Activated CD4-positive, CD25-positive, alpha-beta regulatory T cell treated with anti-CD3 and anti-CD28 coated beads, Interleukin-2, amount 50 U/mL, for 72 hours (primary cell): ENCODE data around the gene SEMA3B.

Experiments
- DNase-seq: peaks from one replicate; pipeline ENCODE4 v3.0.0; 2021

The SEMA3B gene

DNA sequence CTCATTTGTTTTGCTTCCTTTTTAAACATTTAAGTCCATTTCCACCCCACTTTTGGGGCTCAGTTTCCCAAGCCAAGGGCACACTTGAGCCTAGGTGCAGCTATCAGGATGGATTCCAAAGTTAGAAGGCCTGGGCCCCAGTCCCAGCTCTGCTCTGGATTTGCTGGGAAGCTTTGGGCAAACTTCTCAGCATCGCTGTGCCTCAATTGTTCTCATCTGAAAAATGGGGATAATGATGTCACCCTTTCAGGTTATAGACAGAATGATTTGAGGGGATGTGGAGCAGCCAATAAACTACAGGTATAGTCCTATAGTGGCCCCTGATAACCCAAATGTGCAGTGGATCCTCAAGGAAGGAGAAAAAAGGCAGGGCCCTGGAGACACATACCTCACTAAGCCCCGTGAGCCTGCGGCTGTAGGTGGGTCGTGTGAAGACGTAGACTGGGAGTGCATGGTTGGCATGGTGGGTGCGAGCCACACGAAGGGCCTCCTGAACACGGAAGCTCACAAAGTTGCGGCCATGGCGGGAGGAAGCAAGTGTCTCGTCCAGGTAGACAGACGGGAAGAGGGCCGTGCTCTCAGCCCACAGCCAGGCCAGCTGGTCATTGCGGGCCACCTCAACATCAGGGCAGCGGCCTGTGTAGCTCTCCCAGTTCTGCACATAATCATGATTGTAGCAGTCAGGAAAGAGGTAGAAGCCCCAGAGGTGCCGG lies 50.4 kb downstream of the SEMA3B start:
- DNase-seq: no peak

- no peak for DNase-seq
Observed at GRCh38 chr3:50319894-50320625, 51.1 kb downstream of the SEMA3B start.

- no peak for DNase-seq
Observed at GRCh38 chr3:50320853-50321335, 51.9 kb downstream of the SEMA3B start.

DNA sequence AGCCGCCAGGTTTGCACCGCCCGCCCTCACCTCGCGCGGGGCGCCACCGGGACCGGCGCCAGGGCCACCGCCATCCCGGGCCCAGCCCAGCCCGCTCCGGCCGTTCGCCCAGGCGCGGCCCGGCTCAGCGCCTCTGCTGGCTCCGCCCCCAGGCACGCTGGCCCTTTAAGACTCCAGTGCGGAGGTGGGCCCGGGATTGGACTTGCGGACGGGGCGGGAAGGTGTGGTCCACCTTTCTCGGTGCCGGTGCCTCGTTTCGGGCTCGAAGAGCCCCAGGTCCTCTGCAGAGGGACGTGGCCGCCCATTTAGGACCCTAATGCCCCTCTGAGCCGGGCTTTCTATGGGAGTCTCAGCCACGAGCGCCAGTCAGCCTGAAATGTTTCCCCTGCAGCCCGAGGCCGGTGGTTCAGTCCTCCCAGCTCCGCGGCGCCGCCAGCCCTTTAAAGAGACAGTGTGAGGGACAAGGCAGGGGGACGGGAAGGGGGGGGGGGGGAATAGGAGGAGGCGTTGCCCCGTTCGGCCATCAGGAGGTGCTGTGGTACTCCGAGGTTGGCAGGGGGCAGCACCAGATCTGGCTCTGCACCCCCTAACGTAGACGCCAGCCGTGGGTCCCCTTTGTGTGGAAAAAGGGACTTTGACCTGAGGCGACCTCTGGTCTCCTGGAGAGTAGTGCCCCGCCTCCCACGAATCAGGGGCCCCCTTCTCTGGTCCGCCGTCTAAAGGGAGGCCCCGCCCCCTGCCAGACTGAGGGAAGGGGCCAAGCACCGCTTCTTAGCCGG lies 52.6 kb downstream of the SEMA3B start:
- peak; percentile 85 for DNase-seq

GRCh38 chr3:50322115-50322385 lies 53.1 kb downstream of the SEMA3B start:
- no peak for DNase-seq

GRCh38 chr3:50322386-50323091 lies 53.6 kb downstream of the SEMA3B start, which contains the start of gene HYAL2:
HYAL2 (minus strand) TSS chr3:50322745; CDS start chr3:50320489, 2,256 bp downstream.
- DNase-seq: no peak

DNA sequence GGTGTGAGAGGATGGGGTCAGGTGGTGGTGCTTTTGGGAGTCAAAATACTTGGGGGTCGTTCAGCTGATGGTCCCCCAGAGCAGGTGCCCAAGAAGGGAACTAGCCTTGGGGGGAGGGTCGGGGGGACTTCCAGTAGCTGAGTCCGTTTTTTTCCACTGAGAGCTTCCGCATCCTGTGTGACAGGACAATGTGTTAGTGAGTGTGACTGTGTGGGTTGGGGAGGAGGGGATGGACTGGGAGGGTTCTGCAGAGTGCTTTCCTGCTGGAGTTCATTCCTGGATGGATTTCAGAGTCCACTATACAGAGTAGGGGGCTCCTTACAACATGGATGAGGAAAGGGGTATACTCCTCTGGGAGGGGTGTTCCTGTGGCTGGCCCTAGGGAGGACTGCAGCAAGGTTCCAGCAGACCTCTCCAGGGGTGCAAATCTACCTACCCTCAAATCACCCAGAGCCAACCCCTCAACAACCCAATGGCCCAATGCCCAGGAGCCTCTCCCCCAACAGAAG lies 54.2 kb downstream of the SEMA3B start:
- DNase-seq: no peak

DNA sequence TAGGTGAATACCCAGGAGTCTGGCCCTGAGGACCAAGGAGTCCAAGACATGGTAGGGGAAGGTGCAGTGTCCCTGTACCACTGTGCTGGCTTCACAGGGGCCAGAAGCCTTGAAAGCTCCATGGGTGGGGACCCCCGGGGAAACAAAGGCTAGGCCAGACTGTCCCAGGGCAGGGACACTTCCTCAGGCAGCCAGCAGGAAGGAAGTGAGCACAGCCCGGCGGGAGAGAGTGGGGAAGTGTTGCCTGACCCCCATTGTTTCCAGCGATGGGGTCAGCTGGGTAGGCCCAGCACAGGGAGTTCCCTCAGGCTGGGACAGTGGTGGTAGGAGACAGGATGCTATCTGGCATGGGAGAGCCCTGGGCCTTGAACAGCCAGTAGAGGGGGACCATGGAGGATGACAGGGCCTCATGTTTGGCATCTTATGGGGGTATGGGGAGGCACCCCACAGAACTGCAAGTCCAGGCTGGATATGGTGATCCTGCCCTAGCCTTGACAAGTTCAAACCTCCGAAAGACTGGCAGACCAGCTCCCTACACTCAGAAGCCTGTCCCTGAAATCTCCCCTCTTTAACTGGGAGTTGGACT lies 54.8 kb downstream of the SEMA3B start:
- no peak for DNase-seq

- peak; percentile 61 for DNase-seq
Observed at GRCh38 chr3:50324351-50325112, 55.6 kb downstream of the SEMA3B start.

DNA sequence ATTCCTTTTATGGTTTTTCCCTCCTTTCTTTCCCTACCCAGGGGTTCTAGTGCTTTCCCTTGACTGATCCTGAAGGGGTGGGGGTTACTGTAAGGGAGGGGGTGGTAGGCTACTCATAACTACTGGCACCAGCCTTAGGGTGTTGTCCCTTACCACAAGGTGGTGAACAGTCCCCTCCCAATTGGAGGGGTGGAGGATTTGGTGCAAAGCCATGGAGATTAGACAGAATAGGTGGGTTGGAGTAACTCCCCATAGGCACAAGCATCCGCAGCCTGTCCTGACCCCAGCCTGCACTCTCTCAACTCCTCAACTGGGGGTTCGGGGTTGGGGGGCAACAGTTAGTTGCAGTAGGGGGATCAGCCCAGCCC lies 56.1 kb downstream of the SEMA3B start:
- no peak for DNase-seq

DNA sequence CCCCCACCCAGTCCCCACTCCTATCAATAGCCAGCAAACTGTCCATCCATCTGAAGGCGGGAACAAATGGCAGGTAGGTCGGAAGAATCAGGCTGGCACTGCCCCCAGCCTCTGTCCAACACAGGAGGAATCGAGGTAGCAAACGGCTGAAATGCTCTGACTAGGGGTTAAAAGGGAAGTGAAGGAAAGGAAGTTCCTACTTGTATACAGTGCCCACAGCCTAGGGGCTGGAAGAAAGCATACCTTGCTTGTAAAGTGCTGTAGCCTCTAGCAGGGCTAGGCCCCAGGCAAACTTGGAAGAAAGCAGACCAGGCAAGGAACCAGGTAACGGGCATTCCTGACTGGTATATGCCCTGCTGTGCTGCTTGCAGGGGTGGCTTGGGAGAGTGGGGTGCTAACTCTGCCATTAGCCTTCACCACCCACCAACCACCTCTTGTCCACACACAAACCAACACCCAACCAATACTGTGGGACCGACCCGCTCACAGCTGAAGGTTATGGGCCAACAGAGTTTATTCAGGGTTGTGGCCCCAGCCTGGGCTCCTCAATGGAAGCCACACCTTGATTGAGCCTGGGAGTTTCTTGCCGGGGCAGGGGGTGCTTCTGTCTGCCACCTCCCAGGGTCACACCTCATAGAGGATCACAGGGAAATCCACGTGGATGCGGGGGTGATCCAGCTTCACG lies 56.7 kb downstream of the SEMA3B start:
- DNase-seq: no peak

- no peak for DNase-seq
Observed at GRCh38 chr3:50326182-50326541, 57.2 kb downstream of the SEMA3B start.

DNA sequence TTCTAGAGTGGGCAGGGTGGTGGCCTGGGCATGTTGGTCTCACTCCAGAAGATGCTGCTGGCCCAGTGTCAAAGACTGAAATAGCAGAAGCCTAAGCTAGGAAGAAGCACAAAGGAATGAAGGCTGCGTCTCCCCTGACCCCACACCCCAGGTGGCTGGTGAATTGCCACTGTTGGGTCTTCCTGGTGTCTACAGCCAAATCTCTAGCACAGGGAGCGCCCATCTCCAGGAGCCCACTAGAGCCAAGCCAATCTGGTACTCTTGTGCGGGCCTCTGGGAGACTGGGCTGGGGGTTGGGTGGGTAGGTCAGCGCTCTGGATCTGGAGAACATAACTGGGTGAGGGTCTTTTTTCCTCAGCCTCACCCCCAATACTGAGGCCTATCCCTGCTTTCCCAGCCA lies 58.2 kb downstream of the SEMA3B start:
- no peak for DNase-seq
